Left colon (tissue), 2 donors: ENCODE results near the gene PNLIPRP1. TPM values are rescaled to one million over a fixed set of nuclear protein-coding genes. Genes with fewer than 3 reads are reported as not detected.

Source experiments
- total RNA-seq, 2 donors: library from RNA; stranded (reverse); fragmentation: NEBNext Ultra II Directional; extraction: Animal tissue kit (Norgen Biotek cat#: 25700); gene quantifications; one replicate each; pipeline ENCODE4 v1.2.1, GENCODE V29; 2021
- donor health status: DM: no; HTN: no; CAD: no.
- donor health status: DM: yes; HTN: yes; CAD: no.

PNLIPRP1 gene
- total RNA-seq, 2 donors from 2014 or later: 0.50 to 0.82 TPM

Other genes starting within 250 kb of the PNLIPRP1 start
- under 1 TPM in 1 of 2 donors, not detected in 1; 0.14 TPM for gene PNLIPRP3, start 163.1 kb upstream of the PNLIPRP1 start, total RNA-seq
- gene PNLIP, start 45.0 kb upstream of the PNLIPRP1 start, total RNA-seq: under 1 TPM in 1 of 2 donors, not detected in 1; 0.89 TPM
- 10 to 100 TPM; 10.3 to 10.7 TPM for gene PNLIPRP2, start 30.0 kb downstream of the PNLIPRP1 start, total RNA-seq
- 1 to 10 TPM; 6.6 to 7.2 TPM for gene HSPA12A, start 151.6 kb downstream of the PNLIPRP1 start, total RNA-seq